Osteocyte (in vitro differentiated cells): Measurements from ENCODE around the gene PMFBP1. TPM values are rescaled to one million over a fixed set of nuclear protein-coding genes. Genes with fewer than 3 reads are reported as not detected.

Experiments
- DNase-seq: peaks from one replicate; pipeline ENCODE4 v3.0.0; 2021; ENCODE audit warnings: mixed read lengths; ENCODE audit not compliant: unreplicated experiment; ENCODE audit errors: extremely low spot score
- H3K27ac Mint-ChIP-seq: one replicate; pipeline ENCODE4 v1.8.0; 2021; ENCODE audit warnings: mild to moderate bottlenecking, mixed read lengths; ENCODE audit not compliant: unreplicated experiment
- H3K27me3 Mint-ChIP-seq: one replicate; pipeline ENCODE4 v1.8.0; 2021; ENCODE audit warnings: mixed read lengths; ENCODE audit not compliant: unreplicated experiment
- H3K36me3 Mint-ChIP-seq: one replicate; pipeline ENCODE4 v1.8.0; 2021; ENCODE audit warnings: mixed read lengths; ENCODE audit not compliant: unreplicated experiment
- H3K4me1 Mint-ChIP-seq: one replicate; pipeline ENCODE4 v1.8.0; 2021; ENCODE audit warnings: mixed read lengths; ENCODE audit not compliant: unreplicated experiment
- H3K4me3 Mint-ChIP-seq: one replicate; pipeline ENCODE4 v1.8.0; 2021; ENCODE audit warnings: mild to moderate bottlenecking, moderate library complexity, mixed read lengths; ENCODE audit not compliant: unreplicated experiment
- H3K9me3 Mint-ChIP-seq: one replicate; pipeline ENCODE4 v1.8.0; 2021; ENCODE audit warnings: mixed read lengths; ENCODE audit not compliant: unreplicated experiment
- total RNA-seq: library from RNA; stranded (reverse); gene quantifications from 2 replicates; pipeline ENCODE4 v1.2.1, GENCODE V29; 2021
- TF ChIP-seq, protein P1 (sequence below): fragments of 200-600 bp; sonication (generic); IDR thresholded peaks from 2 replicates; pipeline ENCODE4 v1.5.0; 2021; ENCODE audit warnings: antibody characterized with exemption, mild to moderate bottlenecking, moderate library complexity

Gene PMFBP1
- total RNA-seq, 1 donor from 2014 or later: 2.8 TPM

DNA sequence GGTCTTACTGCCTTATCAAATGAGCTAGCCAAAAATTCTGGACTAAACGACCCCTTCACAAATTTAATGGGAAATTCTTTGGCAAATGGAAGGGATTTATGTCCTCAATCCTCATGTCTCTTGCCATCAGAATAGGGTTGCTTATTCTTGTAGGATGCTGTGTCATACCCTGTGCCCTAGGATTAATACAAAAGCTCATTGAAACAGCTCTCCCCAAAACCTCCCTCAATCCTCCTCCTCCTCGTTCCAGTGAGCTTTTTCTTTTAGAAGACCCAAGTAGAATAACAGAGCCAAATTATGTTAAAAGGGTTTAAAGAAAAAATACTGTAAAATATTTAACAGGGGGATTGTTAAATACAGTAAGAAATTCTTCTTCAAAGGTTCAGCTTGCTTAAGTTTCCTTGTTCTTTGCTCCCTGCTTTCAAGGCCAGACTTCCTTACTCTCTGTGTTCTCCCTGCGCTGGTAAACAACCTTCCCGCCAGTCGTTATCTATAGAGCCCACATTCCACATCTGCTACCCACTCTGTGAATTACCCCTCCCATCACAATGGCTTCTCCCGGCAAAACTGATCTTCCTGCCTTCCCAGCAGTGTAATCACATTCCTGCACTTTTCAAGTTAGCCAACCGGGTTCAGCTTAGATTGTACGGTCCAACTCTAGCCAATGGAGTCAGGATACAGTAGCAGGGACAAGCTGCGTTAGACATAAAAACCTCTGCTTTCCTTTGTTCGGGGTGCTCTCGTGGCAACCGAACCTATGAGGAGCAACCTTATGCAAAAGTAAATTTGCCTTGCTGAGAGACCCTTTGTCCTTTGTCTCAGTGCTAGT is 99.2 kb downstream of the PMFBP1 start:
- Mint-ChIP-seq H3K36me3 (no peaks in the 10 kb centered on the region), H3K4me1 (no peaks in the 10 kb centered on the region), H3K4me3 (no peak overlapping the region), H3K27me3 (no peaks in the 10 kb centered on the region), H3K27ac (no peak overlapping the region), H3K9me3 (no peaks in the 10 kb centered on the region)
- DNase-seq: no peak
- TF ChIP-seq, protein P1, sequence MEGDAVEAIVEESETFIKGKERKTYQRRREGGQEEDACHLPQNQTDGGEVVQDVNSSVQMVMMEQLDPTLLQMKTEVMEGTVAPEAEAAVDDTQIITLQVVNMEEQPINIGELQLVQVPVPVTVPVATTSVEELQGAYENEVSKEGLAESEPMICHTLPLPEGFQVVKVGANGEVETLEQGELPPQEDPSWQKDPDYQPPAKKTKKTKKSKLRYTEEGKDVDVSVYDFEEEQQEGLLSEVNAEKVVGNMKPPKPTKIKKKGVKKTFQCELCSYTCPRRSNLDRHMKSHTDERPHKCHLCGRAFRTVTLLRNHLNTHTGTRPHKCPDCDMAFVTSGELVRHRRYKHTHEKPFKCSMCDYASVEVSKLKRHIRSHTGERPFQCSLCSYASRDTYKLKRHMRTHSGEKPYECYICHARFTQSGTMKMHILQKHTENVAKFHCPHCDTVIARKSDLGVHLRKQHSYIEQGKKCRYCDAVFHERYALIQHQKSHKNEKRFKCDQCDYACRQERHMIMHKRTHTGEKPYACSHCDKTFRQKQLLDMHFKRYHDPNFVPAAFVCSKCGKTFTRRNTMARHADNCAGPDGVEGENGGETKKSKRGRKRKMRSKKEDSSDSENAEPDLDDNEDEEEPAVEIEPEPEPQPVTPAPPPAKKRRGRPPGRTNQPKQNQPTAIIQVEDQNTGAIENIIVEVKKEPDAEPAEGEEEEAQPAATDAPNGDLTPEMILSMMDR: no peak

Other genes starting within 250 kb of the PMFBP1 start
- gene PKD1L3, start 171.8 kb downstream of the PMFBP1 start, total RNA-seq: not detected in 2 replicates
- 6.2 and 7.4 TPM in 2 replicates for gene DHODH, start 163.4 kb downstream of the PMFBP1 start, total RNA-seq
- not detected in 2 replicates for gene HP, start 117.7 kb downstream of the PMFBP1 start, total RNA-seq
- gene HPR, start 108.9 kb downstream of the PMFBP1 start, total RNA-seq: not detected in 2 replicates
- 10.0 and 11.5 TPM in 2 replicates for gene TXNL4B, start 78.5 kb downstream of the PMFBP1 start, total RNA-seq
- 57.0 and 59.3 TPM in 2 replicates for gene DHX38, start 78.3 kb downstream of the PMFBP1 start, total RNA-seq